ENCODE measurements around the gene C2CD4C. TPM values are rescaled to one million over a fixed set of nuclear protein-coding genes. Genes with fewer than 3 reads are reported as not detected.

The C2CD4C gene
- total and polyA plus RNA-seq, 2 of the 13 experiments (the other 11 are each of a cell fraction or from before 2014, with no cell fraction given), result not detected

GRCh38 chr19:378706-379105, 30.2 kb downstream of the C2CD4C start:
- H3K4me1 ChIP-seq (ENCODE audit: insufficient read depth, low read length), result no peaks in the 10 kb centered on the region
- ATAC-seq (peak; percentile 57; the same call in 2 of the 3 replicates), FAIRE-seq (no peak), DNase-seq (ENCODE audit: low spot score) (no peak)
- intact Hi-C loops (cut with micrococcal nuclease; ENCODE audit: unreplicated experiment) (no loop called here), in situ Hi-C loops (cut with HindIII; ENCODE audit: extremely low pct_ligation_motif_present, low pct_unique_long_range_greater_than_20kb) (no loop called here)
- H3K9me3 ChIP-seq (ENCODE audit: low read length), result no peaks in the 10 kb centered on the region
- CTCF ChIA-PET (ENCODE audit: low intra/inter-chr PET ratio, low total read pairs), result no interaction called here
- H3K27ac ChIP-seq (ENCODE audit: extremely low read length, insufficient read depth, low read length), result no peak overlapping the region
- 22% methylated on average over 6 of the region's 14 CpGs for WGBS (ENCODE audit: low lambda C conversion rate)
- H2AFZ ChIP-seq (ENCODE audit: low read length), result no peak overlapping the region
- H3K27me3 ChIP-seq (ENCODE audit: control insufficient read depth in 1 of 2, insufficient read depth in 2 of 2, low read length in 2 of 2), result peaks cover 13 to 61% of the 10 kb centered on the region in 2 experiments
- no peak overlapping the region for H3K4me2 ChIP-seq (ENCODE audit: low read depth, low read length)
- H3K9ac ChIP-seq (ENCODE audit: insufficient read depth, low read depth, low read length), result no peak overlapping the region
- TF ChIP-seq ZNF260 (CRISPR knock-in tag; IDR thresholded peaks at IDR 0.05; ENCODE audit: borderline replicate concordance, low read depth) (no peak), PHF21A (CRISPR knock-in tag; IDR thresholded peaks at IDR 0.05) (no peak), TMF1 (CRISPR knock-in tag; IDR thresholded peaks at IDR 0.05; ENCODE audit: low read depth) (no peak), RFX1 (IDR thresholded peaks at IDR 0.05) (no peak), ZNF614 (CRISPR knock-in tag; IDR thresholded peaks at IDR 0.05; ENCODE audit: borderline replicate concordance) (no peak), HIVEP1 (CRISPR knock-in tag; IDR thresholded peaks at IDR 0.05) (no peak), MED13 (CRISPR knock-in tag; IDR thresholded peaks at IDR 0.05) (no peak), TCF12 (IDR thresholded peaks at IDR 0.05) (no peak), TCF12 (CRISPR knock-in tag; IDR thresholded peaks at IDR 0.05) (no peak), RFX5 (IDR thresholded peaks at IDR 0.05; ENCODE audit: low read depth, low read length) (no peak), ZNF543 (CRISPR knock-in tag; IDR thresholded peaks at IDR 0.05) (no peak)
- TF ChIP-seq, protein P1, sequence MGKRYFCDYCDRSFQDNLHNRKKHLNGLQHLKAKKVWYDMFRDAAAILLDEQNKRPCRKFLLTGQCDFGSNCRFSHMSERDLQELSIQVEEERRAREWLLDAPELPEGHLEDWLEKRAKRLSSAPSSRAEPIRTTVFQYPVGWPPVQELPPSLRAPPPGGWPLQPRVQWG (CRISPR knock-in tag; IDR thresholded peaks at IDR 0.05; ENCODE audit: borderline replicate concordance, low read depth), result no peak
- BruUV-seq (replicated peaks), result no TSS peak
- H3K4me3 ChIP-seq (replicated peaks in 1 of 3; ENCODE audit: insufficient read depth in 1 of 3, low read depth in 2 of 3, low read length in 3 of 3), result no peak overlapping the region
- H3K36me3 ChIP-seq (replicated peaks in 1 of 2; ENCODE audit: control insufficient read depth in 1 of 2, insufficient read depth in 2 of 2, low read length in 2 of 2), result no peaks in the 10 kb centered on the region
- H3K79me2 ChIP-seq (ENCODE audit: insufficient read depth, low read length), result no peaks in the 10 kb centered on the region
- no peaks in the 10 kb centered on the region for H4K20me1 ChIP-seq (ENCODE audit: insufficient read depth, low read length)
- POLR2A ChIA-PET, result no interaction called here
